SK-N-SH (cell line): ENCODE measurements around the gene TM7SF2. TPM values are rescaled to one million over a fixed set of nuclear protein-coding genes. Genes with fewer than 3 reads are reported as not detected.

Experiments used
- CTCF ChIA-PET: fragments of 300-600, 350-600 bp; formaldehyde crosslinking; extraction: SDS; loops from one replicate; lab custom pipeline; 2021; lab: Yijun Ruan, JAX
- POLR2A ChIA-PET: fragments of 350-600 bp; sonication (Branson Sonifier 250); formaldehyde crosslinking; extraction: SDS; loops from one replicate; lab custom pipeline; 2020; ENCODE audit warnings: antibody characterized with exemption, inconsistent platforms; lab: Yijun Ruan, JAX
- DNase-seq: peaks from one replicate; pipeline ENCODE4 v3.0.0; 2012
- H2AFZ ChIP-seq: fragments of 200-600 bp; sonication (generic); 2 replicates; pipeline ENCODE4 v1.8.1; 2016; ENCODE audit warnings: antibody characterized with exemption, mild to moderate bottlenecking, low read depth
- H3F3A ChIP-seq: fragments of 200-600 bp; sonication (generic); replicated peaks from 2 replicates; pipeline ENCODE3; 2016; ENCODE audit warnings: antibody characterized with exemption, mild to moderate bottlenecking; ENCODE audit not compliant: insufficient read depth
- H3K27ac ChIP-seq, 2 experiments: fragments of 200-500 bp in 1 of 2; fragments of 200-600 bp in 1 of 2; sonication (Bioruptor generic) in 1 of 2; sonication (generic), shearing (Covaris generic) in 1 of 2; 2 replicates each; pipeline versions ENCODE4 v1.5.1 to v1.6.1; 2014 to 2016; ENCODE audit warnings: low read depth in 2 of 2, inconsistent platforms in 1 of 2, low read length in 1 of 2, mild to moderate bottlenecking in 1 of 2, mixed read lengths in 1 of 2
- H3K27me3 ChIP-seq: fragments of 200-600 bp; sonication (generic), shearing (Covaris generic); 2 replicates; pipeline ENCODE4 v1.6.1; 2016; ENCODE audit warnings: mixed run types; ENCODE audit not compliant: insufficient read depth
- H3K36me3 ChIP-seq, 2 experiments: fragments of 200-500 bp in 1 of 2; fragments of 200-600 bp in 1 of 2; sonication (Bioruptor generic) in 1 of 2; sonication (generic) in 1 of 2; replicated peaks in 1 of 2; 2 replicates each; pipeline versions ENCODE3 to v1.5.1; 2014 to 2016; ENCODE audit warnings: low read length in 1 of 2, mild to moderate bottlenecking in 1 of 2; ENCODE audit not compliant: insufficient read depth in 2 of 2, control insufficient read depth in 1 of 2
- H3K4me1 ChIP-seq, 2 experiments: fragments of 200-500 bp in 1 of 2; fragments of 200-600 bp in 1 of 2; sonication (Bioruptor generic) in 1 of 2; sonication (generic), shearing (Covaris generic) in 1 of 2; 2 replicates each; pipeline versions ENCODE4 v1.5.1 to v1.6.1; 2014 to 2016; ENCODE audit warnings: low read depth in 1 of 2, low read length in 1 of 2, mixed run types in 1 of 2; ENCODE audit not compliant: insufficient read depth in 2 of 2, control insufficient read depth in 1 of 2
- H3K4me2 ChIP-seq: fragments of 200-600 bp; sonication (generic), shearing (Covaris generic); 2 replicates; pipeline ENCODE4 v1.6.1; 2017; ENCODE audit warnings: mixed run types
- H3K4me3 ChIP-seq, 2 experiments: fragments of 200-500 bp in 1 of 2; fragments of 200-600 bp in 1 of 2; sonication (Bioruptor generic) in 1 of 2; sonication (generic), shearing (Covaris generic) in 1 of 2; 2 replicates each; pipeline versions ENCODE4 v1.5.1 to v1.8.1; 2014 to 2016; ENCODE audit warnings: low read depth in 2 of 2, inconsistent platforms in 1 of 2, low read length in 1 of 2, mild to moderate bottlenecking in 1 of 2, mixed read lengths in 1 of 2, moderate library complexity in 1 of 2
- H3K79me2 ChIP-seq: fragments of 200-600 bp; sonication (generic); 2 replicates; pipeline ENCODE4 v1.8.1; 2017; ENCODE audit warnings: mild to moderate bottlenecking; ENCODE audit not compliant: insufficient read depth
- H3K9ac ChIP-seq: fragments of 200-600 bp; sonication (generic); 2 replicates; pipeline ENCODE4 v1.6.1; 2017; ENCODE audit warnings: mixed run types
- H3K9me2 ChIP-seq: fragments of 200-600 bp; sonication (generic); 2 replicates; pipeline ENCODE4 v1.6.1; 2017; ENCODE audit warnings: mixed run types
- H3K9me3 ChIP-seq: fragments of 200-600 bp; sonication (generic); 2 replicates; pipeline ENCODE4 v1.6.1; 2017; ENCODE audit warnings: mixed run types, mild to moderate bottlenecking, moderate library complexity
- H4K20me1 ChIP-seq: fragments of 200-600 bp; sonication (generic); 2 replicates; pipeline ENCODE4 v1.6.1; 2017; ENCODE audit warnings: mild to moderate bottlenecking, mixed run types; ENCODE audit not compliant: insufficient read depth
- EZH2phosphoT487 ChIP-seq: fragments of 200-600 bp; sonication (generic); IDR thresholded peaks from 2 replicates; pipeline ENCODE4 v1.6.1; 2017; ENCODE audit warnings: low read depth, mixed run types, mild to moderate bottlenecking, antibody characterized with exemption, moderate library complexity, borderline replicate concordance
- GATA2 ChIP-seq: sonication (generic); formaldehyde crosslinking; IDR thresholded peaks from 2 replicates; pipeline ENCODE4 v1.5.0; 2020; ENCODE audit warnings: mild to moderate bottlenecking, missing genetic modification reagents
- JUND ChIP-seq: IDR thresholded peaks from 2 replicates; pipeline ENCODE4 v1.4.0; 2012
- RFX5 ChIP-seq: IDR thresholded peaks from 2 replicates; pipeline ENCODE4 v1.6.1; 2012; ENCODE audit warnings: mild to moderate bottlenecking, improper control_type of control experiment, low read length
- RXRA ChIP-seq: IDR thresholded peaks from 2 replicates; pipeline ENCODE4 v1.4.0; 2012; ENCODE audit warnings: low read depth, mild to moderate bottlenecking, borderline replicate concordance
- WGBS: methylation state at CpG from one replicate; pipeline ENCODE4 v1.1.6; 2017; ENCODE audit warnings: low lambda C conversion rate; 5-methylcytosine and 5-hydroxymethylcytosine counted together
- polyA plus RNA-seq, 3 experiments: library from polyadenylated mRNA; depleted of rRNA; stranded (reverse); fragments of >200 nt; gene quantifications; 2 replicates each; pipeline ENCODE4 v1.2.3, GENCODE V29; 2012
- TF ChIP-seq, protein P1 (sequence below): IDR thresholded peaks from 2 replicates; pipeline ENCODE4 v1.4.0; 2012; ENCODE audit warnings: low read depth, borderline replicate concordance
- TF ChIP-seq, protein P2 (sequence below): IDR thresholded peaks from 2 replicates; pipeline ENCODE4; 2012
- TF ChIP-seq, protein P3 (sequence below): IDR thresholded peaks from 2 replicates; pipeline ENCODE4 v1.6.1; 2012; ENCODE audit warnings: mild to moderate bottlenecking, low read depth, low read length, moderate library complexity

Gene TM7SF2
- polyA plus RNA-seq, 1 of the 3 experiments (the other 2 are of a cell fraction): 87.8 TPM

DNA sequence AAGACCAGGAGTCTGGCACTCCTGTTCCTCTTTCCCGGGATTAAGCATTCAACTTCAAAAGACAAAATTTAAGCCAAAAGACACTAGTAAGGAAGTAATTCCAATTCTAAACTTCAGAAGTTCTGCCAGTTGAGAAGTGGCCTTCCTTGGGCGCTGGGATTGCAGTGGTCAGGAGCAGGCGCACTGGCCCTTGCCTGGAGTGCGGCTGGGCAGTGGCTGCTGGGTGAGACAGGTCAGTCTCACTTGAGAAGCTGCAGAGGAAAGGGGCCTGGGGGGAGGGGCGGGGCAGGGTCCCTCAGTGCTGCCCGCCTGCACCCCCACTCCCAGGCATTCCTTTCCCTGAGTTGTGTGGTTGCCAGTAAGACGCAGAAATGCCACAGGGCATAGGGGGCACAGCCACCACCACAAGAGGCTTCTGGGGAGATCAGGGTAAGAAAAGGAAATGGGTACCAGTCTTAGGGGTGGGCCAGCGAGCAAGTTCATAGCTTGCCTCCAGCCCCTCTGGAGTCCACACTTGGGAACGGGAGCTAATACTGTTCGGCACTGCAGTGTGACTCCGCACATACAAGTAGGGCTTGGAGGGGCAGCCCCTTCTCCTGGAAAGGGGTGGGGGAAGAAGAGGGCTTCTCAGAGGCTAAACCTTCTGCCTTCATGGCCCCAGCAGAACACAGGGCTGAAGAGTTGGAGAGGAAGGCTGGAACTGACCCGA lies 16.0 kb downstream of the TM7SF2 start:
- no peak overlapping the region for H3K4me2 ChIP-seq
- H2AFZ ChIP-seq: no peak overlapping the region
- no peaks in the 10 kb centered on the region for H3K9me2 ChIP-seq
- DNase-seq: no peak
- CTCF ChIA-PET: interaction anchor here (0.9 to 2.0 kb wide), 2 partner anchors 10 to 105 kb away, joined by 3 to 10 read pairs; partner anchors contain the start of gene ZNHIT2
- H3K36me3 ChIP-seq: peaks cover 25 to 77% of the 10 kb centered on the region in 2 experiments
- 94% methylated on average over 9 of the region's 12 CpGs for WGBS
- H3K4me1 ChIP-seq: peaks cover 5 to 6% of the 10 kb centered on the region in 2 experiments; a peak in 2 of 4 replicates
- no peak overlapping the region for H3K27ac ChIP-seq
- H4K20me1 ChIP-seq: no peaks in the 10 kb centered on the region; the same call in 1 of the 2 replicates
- no peaks in the 10 kb centered on the region for H3K27me3 ChIP-seq
- H3K9me3 ChIP-seq: no peaks in the 10 kb centered on the region
- H3F3A ChIP-seq: peaks cover 10% of the 10 kb centered on the region
- TF ChIP-seq, protein P1, sequence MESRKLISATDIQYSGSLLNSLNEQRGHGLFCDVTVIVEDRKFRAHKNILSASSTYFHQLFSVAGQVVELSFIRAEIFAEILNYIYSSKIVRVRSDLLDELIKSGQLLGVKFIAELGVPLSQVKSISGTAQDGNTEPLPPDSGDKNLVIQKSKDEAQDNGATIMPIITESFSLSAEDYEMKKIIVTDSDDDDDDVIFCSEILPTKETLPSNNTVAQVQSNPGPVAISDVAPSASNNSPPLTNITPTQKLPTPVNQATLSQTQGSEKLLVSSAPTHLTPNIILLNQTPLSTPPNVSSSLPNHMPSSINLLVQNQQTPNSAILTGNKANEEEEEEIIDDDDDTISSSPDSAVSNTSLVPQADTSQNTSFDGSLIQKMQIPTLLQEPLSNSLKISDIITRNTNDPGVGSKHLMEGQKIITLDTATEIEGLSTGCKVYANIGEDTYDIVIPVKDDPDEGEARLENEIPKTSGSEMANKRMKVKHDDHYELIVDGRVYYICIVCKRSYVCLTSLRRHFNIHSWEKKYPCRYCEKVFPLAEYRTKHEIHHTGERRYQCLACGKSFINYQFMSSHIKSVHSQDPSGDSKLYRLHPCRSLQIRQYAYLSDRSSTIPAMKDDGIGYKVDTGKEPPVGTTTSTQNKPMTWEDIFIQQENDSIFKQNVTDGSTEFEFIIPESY: no peak
- TF ChIP-seq RFX5 (no peak), RXRA (no peak), GATA2 (CRISPR knock-in tag) (no peak), EZH2phosphoT487 (no peak), JUND (no peak)
- TF ChIP-seq, protein P2, sequence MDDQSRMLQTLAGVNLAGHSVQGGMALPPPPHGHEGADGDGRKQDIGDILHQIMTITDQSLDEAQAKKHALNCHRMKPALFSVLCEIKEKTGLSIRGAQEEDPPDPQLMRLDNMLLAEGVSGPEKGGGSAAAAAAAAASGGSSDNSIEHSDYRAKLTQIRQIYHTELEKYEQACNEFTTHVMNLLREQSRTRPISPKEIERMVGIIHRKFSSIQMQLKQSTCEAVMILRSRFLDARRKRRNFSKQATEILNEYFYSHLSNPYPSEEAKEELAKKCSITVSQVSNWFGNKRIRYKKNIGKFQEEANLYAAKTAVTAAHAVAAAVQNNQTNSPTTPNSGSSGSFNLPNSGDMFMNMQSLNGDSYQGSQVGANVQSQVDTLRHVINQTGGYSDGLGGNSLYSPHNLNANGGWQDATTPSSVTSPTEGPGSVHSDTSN: no peak
- TF ChIP-seq, protein P3, sequence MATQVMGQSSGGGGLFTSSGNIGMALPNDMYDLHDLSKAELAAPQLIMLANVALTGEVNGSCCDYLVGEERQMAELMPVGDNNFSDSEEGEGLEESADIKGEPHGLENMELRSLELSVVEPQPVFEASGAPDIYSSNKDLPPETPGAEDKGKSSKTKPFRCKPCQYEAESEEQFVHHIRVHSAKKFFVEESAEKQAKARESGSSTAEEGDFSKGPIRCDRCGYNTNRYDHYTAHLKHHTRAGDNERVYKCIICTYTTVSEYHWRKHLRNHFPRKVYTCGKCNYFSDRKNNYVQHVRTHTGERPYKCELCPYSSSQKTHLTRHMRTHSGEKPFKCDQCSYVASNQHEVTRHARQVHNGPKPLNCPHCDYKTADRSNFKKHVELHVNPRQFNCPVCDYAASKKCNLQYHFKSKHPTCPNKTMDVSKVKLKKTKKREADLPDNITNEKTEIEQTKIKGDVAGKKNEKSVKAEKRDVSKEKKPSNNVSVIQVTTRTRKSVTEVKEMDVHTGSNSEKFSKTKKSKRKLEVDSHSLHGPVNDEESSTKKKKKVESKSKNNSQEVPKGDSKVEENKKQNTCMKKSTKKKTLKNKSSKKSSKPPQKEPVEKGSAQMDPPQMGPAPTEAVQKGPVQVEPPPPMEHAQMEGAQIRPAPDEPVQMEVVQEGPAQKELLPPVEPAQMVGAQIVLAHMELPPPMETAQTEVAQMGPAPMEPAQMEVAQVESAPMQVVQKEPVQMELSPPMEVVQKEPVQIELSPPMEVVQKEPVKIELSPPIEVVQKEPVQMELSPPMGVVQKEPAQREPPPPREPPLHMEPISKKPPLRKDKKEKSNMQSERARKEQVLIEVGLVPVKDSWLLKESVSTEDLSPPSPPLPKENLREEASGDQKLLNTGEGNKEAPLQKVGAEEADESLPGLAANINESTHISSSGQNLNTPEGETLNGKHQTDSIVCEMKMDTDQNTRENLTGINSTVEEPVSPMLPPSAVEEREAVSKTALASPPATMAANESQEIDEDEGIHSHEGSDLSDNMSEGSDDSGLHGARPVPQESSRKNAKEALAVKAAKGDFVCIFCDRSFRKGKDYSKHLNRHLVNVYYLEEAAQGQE: no peak
- no peak overlapping the region for H3K4me3 ChIP-seq
- H3K9ac ChIP-seq: no peak overlapping the region
- H3K79me2 ChIP-seq: peaks cover 38% of the 10 kb centered on the region
- POLR2A ChIA-PET: interaction anchor here (1.5 to 1.6 kb wide), 2 partner anchors 15 to 53 kb away, joined by 4 read pairs; no protein-coding TSS in a partner anchor
